ENCODE results near the gene OR7A17. TPM values are rescaled to one million over a fixed set of nuclear protein-coding genes. Genes with fewer than 3 reads are reported as not detected.

Gene OR7A17
- total RNA-seq, 2 experiments from 2014 or later = not detected

GRCh38 chr19:14843169-14843568 lies 42.8 kb downstream of the OR7A17 start:
- H3K9me3 Mint-ChIP-seq = no peaks in the 10 kb centered on the region

GRCh38 chr19:14840206-14840605 lies 45.7 kb downstream of the OR7A17 start:
- Mint-ChIP-seq H3K27me3 (peaks cover 42% of the 10 kb centered on the region), H3K27ac (no peak overlapping the region), H3K36me3 (ENCODE audit: low read depth) (no peaks in the 10 kb centered on the region), H3K4me1 (ENCODE audit: low read depth) (no peaks in the 10 kb centered on the region), H3K9me3 (no peaks in the 10 kb centered on the region), H3K4me3 (no peak overlapping the region)
- Histone ChIP-seq H3K27me3 (ENCODE audit: control insufficient read depth in 1 of 2, insufficient read depth in 2 of 2, low read length in 2 of 2) (peaks cover 0 to 13% of the 10 kb centered on the region in 2 experiments), H3K4me3 (ENCODE audit: low read length) (no peak overlapping the region), H3K4me1 (ENCODE audit: insufficient read depth, low read length) (no peaks in the 10 kb centered on the region), H3K27ac (ENCODE audit: low read depth in 1 of 2, low read length in 2 of 2) (no peak overlapping the region), H3K36me3 (ENCODE audit: insufficient read depth, low read length) (no peaks in the 10 kb centered on the region), H3K9me3 (ENCODE audit: control insufficient read depth in 1 of 2, insufficient read depth in 1 of 2, low read length in 2 of 2) (no peaks in the 10 kb centered on the region)
- no peak for ATAC-seq (ENCODE audit: poor library complexity)
- no peak for DNase-seq
- CTCF ChIA-PET = no interaction called here
- intact Hi-C loops (cut with DNase I, micrococcal nuclease) = no loop called here
- POLR2A ChIA-PET = no interaction called here
- TF ChIP-seq CTCF (IDR thresholded peaks at IDR 0.05) = no peak

More at GRCh38 chr19:14843169-14843568, 42.8 kb downstream of the OR7A17 start:
- peaks cover 0 to 12% of the 10 kb centered on the region in 2 experiments for H3K27me3 ChIP-seq (ENCODE audit: control insufficient read depth in 1 of 2, insufficient read depth in 2 of 2, low read length in 2 of 2)
- no peaks in the 10 kb centered on the region for H3K9me3 ChIP-seq (ENCODE audit: control insufficient read depth in 1 of 2, insufficient read depth in 1 of 2, low read length in 2 of 2)
- no peaks in the 10 kb centered on the region for H3K36me3 ChIP-seq (ENCODE audit: insufficient read depth, low read length)
- H3K4me1 ChIP-seq (ENCODE audit: insufficient read depth, low read length) = no peaks in the 10 kb centered on the region
- POLR2A ChIA-PET = no interaction called here
- intact Hi-C loops (cut with DNase I, micrococcal nuclease) = no loop called here
- Mint-ChIP-seq H3K4me3 (no peak overlapping the region), H3K36me3 (ENCODE audit: low read depth) (no peaks in the 10 kb centered on the region), H3K27me3 (peaks cover 40% of the 10 kb centered on the region), H3K4me1 (ENCODE audit: low read depth) (no peaks in the 10 kb centered on the region), H3K27ac (no peak overlapping the region)
- no peak for DNase-seq
- no peak overlapping the region for H3K27ac ChIP-seq (ENCODE audit: low read depth in 1 of 2, low read length in 2 of 2)
- CTCF ChIA-PET = no interaction called here
- no peak overlapping the region for H3K4me3 ChIP-seq (ENCODE audit: low read length)
- no peak for ATAC-seq (ENCODE audit: poor library complexity)
- no peak for TF ChIP-seq CTCF (IDR thresholded peaks at IDR 0.05)

GRCh38 chr19:14837391-14837790 lies 48.5 kb downstream of the OR7A17 start:
- Mint-ChIP-seq H3K9me3 (no peaks in the 10 kb centered on the region), H3K4me3 (no peak overlapping the region), H3K4me1 (ENCODE audit: low read depth) (no peaks in the 10 kb centered on the region), H3K27ac (no peak overlapping the region), H3K27me3 (peaks cover 29% of the 10 kb centered on the region), H3K36me3 (ENCODE audit: low read depth) (no peaks in the 10 kb centered on the region)
- ATAC-seq (ENCODE audit: poor library complexity) (no peak), DNase-seq (no peak)
- no peak for TF ChIP-seq CTCF (IDR thresholded peaks at IDR 0.05)
- no peaks in the 10 kb centered on the region for H3K4me1 ChIP-seq (ENCODE audit: insufficient read depth, low read length)
- no peak overlapping the region for H3K27ac ChIP-seq (ENCODE audit: low read depth in 1 of 2, low read length in 2 of 2)
- H3K27me3 ChIP-seq (ENCODE audit: control insufficient read depth in 1 of 2, insufficient read depth in 2 of 2, low read length in 2 of 2) = peaks cover 0 to 19% of the 10 kb centered on the region in 2 experiments
- no peaks in the 10 kb centered on the region for H3K36me3 ChIP-seq (ENCODE audit: insufficient read depth, low read length)
- ChIA-PET CTCF (no interaction called here), POLR2A (no interaction called here)
- H3K9me3 ChIP-seq (ENCODE audit: control insufficient read depth in 1 of 2, insufficient read depth in 1 of 2, low read length in 2 of 2) = no peaks in the 10 kb centered on the region
- intact Hi-C loops (cut with DNase I, micrococcal nuclease) = no loop called here
- no peak overlapping the region for H3K4me3 ChIP-seq (ENCODE audit: low read length)

Measured in CD4-positive, alpha-beta T cell (primary cell).